Neural progenitor cell (in vitro differentiated cells): ENCODE data around the gene ETV6.

ENCODE experiments used
- CTCF ChIP-seq: fragments of 200-600 bp; sonication (generic); IDR thresholded peaks from 2 replicates; pipeline ENCODE4 v1.5.1; 2017; ENCODE audit warnings: antibody characterized with exemption, mild to moderate bottlenecking
- EZH2 ChIP-seq: fragments of 200-600 bp; sonication (generic); IDR thresholded peaks from 2 replicates; pipeline ENCODE4 v1.6.1; 2017; ENCODE audit warnings: antibody characterized with exemption, mild to moderate bottlenecking, moderate library complexity

GRCh38 chr12:11897923-11898322 is 248.4 kb downstream of the ETV6 start:
- TF ChIP-seq CTCF (no peak), EZH2 (no peak)
